ENCODE results near the gene USP53.
"Not testable (repeated sequence)": the region's sequence is repeated elsewhere in the genome, so short reads cannot be mapped to it uniquely, and the experiment has no call there.

The USP53 gene

GRCh38 chr4:119328695-119329094 is 116.2 kb downstream of the USP53 start:
- no peak for DNase-seq

GRCh38 chr4:119329835-119330620 is 117.5 kb downstream of the USP53 start:
- DNase-seq, result no peak

GRCh38 chr4:119336332-119336979 is 123.9 kb downstream of the USP53 start:
- DNase-seq, result not testable (repeated sequence)

GRCh38 chr4:119337010-119337409 is 124.5 kb downstream of the USP53 start:
- no peak for DNase-seq

GRCh38 chr4:119339895-119340294 is 127.4 kb downstream of the USP53 start:
- DNase-seq, result not testable (repeated sequence)

GRCh38 chr4:119343293-119343692 is 130.8 kb downstream of the USP53 start:
- not testable (repeated sequence) for DNase-seq
